Heart left ventricle (tissue), 16 donors: Measurements from ENCODE around the gene B3GLCT. TPM values are rescaled to one million over a fixed set of nuclear protein-coding genes. Genes with fewer than 3 reads are reported as not detected.

ENCODE experiments used
- ATAC-seq, 4 donors: fragments of 200-7000 bp; cut with Tn5 transposase; one replicate each; pipeline ENCODE4 v1.9.1; 2020 to 2022; ENCODE audit warnings: moderate library complexity in 4 of 4, mild to moderate bottlenecking in 3 of 4, moderate number of reproducible peaks in 1 of 4
- DNase-seq, 5 donors: peaks; one replicate each; pipeline ENCODE4 v3.0.0-alpha.2; 2020
- H3K27ac ChIP-seq, 12 donors: fragments of 200-600 bp; sonication (generic) in 4 of 12; one replicate each; pipeline versions ENCODE4 v1.5.0 to v1.8.0; 2016 to 2022; ENCODE audit warnings: mild to moderate bottlenecking in 2 of 12
- H3K27me3 ChIP-seq, 9 donors: fragments of 200-600 bp; sonication (generic) in 2 of 9; one replicate each; pipeline versions ENCODE4 v1.5.1 to v1.8.0; 2016 to 2022; ENCODE audit warnings: mild to moderate bottlenecking in 3 of 9
- H3K36me3 ChIP-seq, 9 donors: fragments of 200-600 bp; sonication (generic) in 2 of 9; one replicate each; pipeline versions ENCODE4 v1.5.0 to v1.8.0; 2018 to 2022; ENCODE audit warnings: mild to moderate bottlenecking in 2 of 9
- H3K4me1 ChIP-seq, 12 donors: fragments of 200-600 bp; sonication (generic) in 4 of 12; one replicate each; pipeline versions ENCODE4 v1.5.0 to v1.8.0; 2016 to 2022; ENCODE audit warnings: mild to moderate bottlenecking in 3 of 12
- H3K4me3 ChIP-seq, 12 donors: fragments of 200-600 bp; sonication (generic) in 4 of 12; one replicate each; pipeline versions ENCODE4 v1.5.0 to v1.8.0; 2017 to 2022; ENCODE audit warnings: mild to moderate bottlenecking in 9 of 12, moderate library complexity in 4 of 12
- H3K9me3 ChIP-seq, 12 donors: fragments of 200-600 bp; sonication (generic) in 4 of 12; one replicate each; pipeline versions ENCODE4 v1.5.0 to v1.8.0; 2016 to 2022; ENCODE audit warnings: mild to moderate bottlenecking in 1 of 12
- CTCF ChIP-seq, 12 donors: fragments of 200-600 bp; sonication (generic) in 4 of 12; IDR thresholded peaks; one replicate each; pipeline versions ENCODE4 v1.5.0 to v1.8.0; 2018 to 2022; ENCODE audit warnings: antibody characterized with exemption in 12 of 12, mild to moderate bottlenecking in 5 of 12
- POLR2A ChIP-seq, 2 donors: fragments of 450-650 bp; IDR thresholded peaks; one replicate each; pipeline ENCODE4 v1.6.1; 2017; ENCODE audit warnings: antibody characterized with exemption in 2 of 2, mild to moderate bottlenecking in 2 of 2, moderate library complexity in 2 of 2
- WGBS, 4 donors: extraction: QIAGEN DNeasy Blood & Tissue Kit in 2 of 4; methylation state at CpG; one replicate each; pipeline versions ENCODE4 v1.1.5 to v1.1.7; 2013 to 2018; 5-methylcytosine and 5-hydroxymethylcytosine counted together
- intact Hi-C, 10 donors: fragments of 100-400 bp; cut with DNase I; formaldehyde crosslinking; loops; one replicate each; pipeline versions ENCODE4 v1.11.1 to v1.14.2; 2022
- polyA plus RNA-seq, 2 donors: library from polyadenylated mRNA; stranded (reverse); fragments of 200-250 nt; gene quantifications; one replicate each; pipeline ENCODE4 v1.2.3, GENCODE V29; 2013
- total RNA-seq, 9 donors: library from RNA; depleted of rRNA in 2 of 9; stranded (reverse); fragments of >200 nt in 2 of 9; fragmentation: NEBNext Ultra II Directional in 3 of 9; extraction: Animal tissue kit (Norgen Biotek cat#: 25700) in 3 of 9; gene quantifications; one replicate each; pipeline versions ENCODE4 v1.1.0 to v1.2.4, GENCODE V29; 2016 to 2023
- donor health status: ischemic (EF 13 %, LVEDD 7.1; RV severe dilation, severe dysfunction).
- donor health status: healthy with polysubstance abuse.
- donor health status: DM: no; HTN: yes; CAD: no.
- donor health status: DM: no; HTN: no; CAD: no.
- donor health status: ischemic (EF 25% LVEDD 6.9; RV normal size, moderate dysfunction).
- donor health status: ischemic (EF 25% LVEDD 5.7; RV mildly dilated, moderate dysfunction).
- donor health status: healthy.
- donor health status: DM: yes; HTN: yes; CAD: no.
- donor health status: ischemic (EF 35%, LVEDD 5.7; RV mildly dilated, moderate dysfunction).
- donor health status: nonischemic (EF 11% LVEDD 7.7; RV severe dilation, severe dysfunction).
- donor health status: DM: yes; HTN: yes; CAD: no.
- donor health status: PGD.
- donor health status: ischemic (EF 29% LVEDD 5.4; RV normal size, mild dysfunction).
- donor health status: nonischemic (EF 23%, LVEDD 6.1; RV moderate dilation, normal function).

Gene B3GLCT
- total and polyA plus RNA-seq, 11 donors: 5.5 to 27.2 (median 20.3) TPM

GRCh38 chr13:31168736-31169135 is 31.0 kb upstream of the B3GLCT start:
- H3K27ac ChIP-seq: no peak overlapping the region
- DNase-seq: no peak
- intact Hi-C loops: no loop called here
- no peaks in the 10 kb centered on the region for H3K36me3 ChIP-seq
- no peak for ATAC-seq
- H3K4me1 ChIP-seq: no peaks in the 10 kb centered on the region
- 90 to 95% (median 92%) methylated on average over 11 of the region's 11 CpGs for WGBS, 4 donors
- H3K27me3 ChIP-seq: no peaks in the 10 kb centered on the region
- H3K9me3 ChIP-seq: no peaks in the 10 kb centered on the region
- TF ChIP-seq CTCF (IDR thresholded peaks at IDR 0.05) (no peak), POLR2A (IDR thresholded peaks at IDR 0.05) (no peak)
- H3K4me3 ChIP-seq: no peak overlapping the region

GRCh38 chr13:31172001-31172400 is 27.8 kb upstream of the B3GLCT start:
- Histone ChIP-seq H3K4me3 (no peak overlapping the region), H3K27me3 (no peaks in the 10 kb centered on the region), H3K4me1 (no peaks in the 10 kb centered on the region), H3K9me3 (no peaks in the 10 kb centered on the region), H3K36me3 (no peaks in the 10 kb centered on the region), H3K27ac (no peak overlapping the region)
- 80 to 85% (median 84%) methylated on average over 3 of the region's 3 CpGs for WGBS, 4 donors
- intact Hi-C loops: loop anchor here in 6 of 10 donors (5.0 to 10.0 kb wide), 3 partner anchors 250 to 573 kb away; no protein-coding TSS in a partner anchor
- ATAC-seq (no peak), DNase-seq (no peak)
- TF ChIP-seq CTCF (IDR thresholded peaks at IDR 0.05) (no peak), POLR2A (IDR thresholded peaks at IDR 0.05) (no peak)

GRCh38 chr13:31172535-31172934 is 27.2 kb upstream of the B3GLCT start:
- intact Hi-C loops: loop anchor here in 6 of 10 donors (5.0 to 10.0 kb wide), 3 partner anchors 250 to 572 kb away; no protein-coding TSS in a partner anchor
- no peaks in the 10 kb centered on the region for H3K9me3 ChIP-seq
- TF ChIP-seq POLR2A (IDR thresholded peaks at IDR 0.05) (no peak), CTCF (IDR thresholded peaks at IDR 0.05) (no peak)
- no peaks in the 10 kb centered on the region for H3K27me3 ChIP-seq
- no peak for ATAC-seq
- no peaks in the 10 kb centered on the region for H3K36me3 ChIP-seq
- H3K4me3 ChIP-seq: no peak overlapping the region
- no peak for DNase-seq
- no peak overlapping the region for H3K27ac ChIP-seq
- no peaks in the 10 kb centered on the region for H3K4me1 ChIP-seq
- 66 to 83% (median 68%) methylated on average over 2 of the region's 2 CpGs for WGBS, 4 donors

GRCh38 chr13:31174018-31174417 is 25.8 kb upstream of the B3GLCT start:
- ATAC-seq (no peak), DNase-seq (no peak)
- WGBS, 4 donors: 66 to 72% (median 67%) methylated on average over 3 of the region's 3 CpGs
- H3K27me3 ChIP-seq: no peaks in the 10 kb centered on the region
- H3K4me3 ChIP-seq: no peak overlapping the region
- no peaks in the 10 kb centered on the region for H3K4me1 ChIP-seq
- TF ChIP-seq CTCF (IDR thresholded peaks at IDR 0.05) (peak in 6 of 12 donors; percentile 11 to 32 (median 24)), POLR2A (IDR thresholded peaks at IDR 0.05) (no peak)
- no peaks in the 10 kb centered on the region for H3K9me3 ChIP-seq
- intact Hi-C loops: loop anchor here in 6 of 10 donors (5.0 to 10.0 kb wide), 3 partner anchors 248 to 571 kb away; no protein-coding TSS in a partner anchor
- H3K36me3 ChIP-seq: no peaks in the 10 kb centered on the region
- no peak overlapping the region for H3K27ac ChIP-seq
